A673 (cell line): Measurements from ENCODE around the gene ATP8A1. TPM values are rescaled to one million over a fixed set of nuclear protein-coding genes. Genes with fewer than 3 reads are reported as not detected.

Experiments
- BruUV-seq: library from RNA; stranded (reverse); fragments of 400-500 nt; replicated peaks from 2 replicates; lab custom pipeline; 2021; lab: Mats Ljungman, UMichigan
- CTCF ChIA-PET: fragments of 300-600 bp; sonication (Branson Sonifier 250); formaldehyde crosslinking; loops from one replicate; lab custom pipeline; 2022; ENCODE audit warnings: antibody characterized with exemption; lab: Charles Lee
- POLR2A ChIA-PET: fragments of 300-600 bp; sonication (Branson Sonifier 250); formaldehyde crosslinking; loops from one replicate; lab custom pipeline; 2022; ENCODE audit warnings: antibody characterized with exemption; ENCODE audit not compliant: low non-redundant PET; lab: Charles Lee
- DNase-seq: peaks from one replicate; pipeline ENCODE4 v3.0.0-alpha.2; 2015; ENCODE audit warnings: low spot score
- H3K27ac ChIP-seq: fragments of 200-600 bp; sonication (generic); 2 replicates; pipeline ENCODE4 v1.5.1; 2016; ENCODE audit warnings: mixed run types, low read depth, mild to moderate bottlenecking, mixed read lengths, antibody characterized with exemption, low read length; ENCODE audit not compliant: poor library complexity, severe bottlenecking
- H3K27me3 ChIP-seq: fragments of 200-600 bp; sonication (generic); replicated peaks from 2 replicates; pipeline ENCODE4 v1.6.1; 2017; ENCODE audit warnings: mixed run types, low read depth, mild to moderate bottlenecking, mixed read lengths, antibody characterized with exemption, low read length; ENCODE audit not compliant: insufficient read depth, poor library complexity
- H3K36me3 ChIP-seq: fragments of 200-600 bp; sonication (generic); 2 replicates; pipeline ENCODE4 v1.6.1; 2016; ENCODE audit warnings: mixed run types, mild to moderate bottlenecking, mixed read lengths, antibody characterized with exemption, low read length; ENCODE audit not compliant: insufficient read depth, poor library complexity, severe bottlenecking
- H3K4me1 ChIP-seq: fragments of 200-600 bp; sonication (generic); 2 replicates; pipeline ENCODE4 v1.6.1; 2017; ENCODE audit warnings: mixed run types, mild to moderate bottlenecking, mixed read lengths, antibody characterized with exemption, low read length; ENCODE audit not compliant: insufficient read depth, poor library complexity, severe bottlenecking
- H3K4me3 ChIP-seq: fragments of 200-600 bp; sonication (generic); 2 replicates; pipeline ENCODE4 v1.5.1; 2016; ENCODE audit warnings: low read depth, mixed run types, mild to moderate bottlenecking, mixed read lengths, low read length; ENCODE audit not compliant: poor library complexity, severe bottlenecking
- H3K9me3 ChIP-seq: fragments of 200-600 bp; sonication (generic); 2 replicates; pipeline ENCODE4 v1.6.1; 2016; ENCODE audit warnings: mixed run types, low read depth, mild to moderate bottlenecking, mixed read lengths, antibody characterized with exemption, low read length; ENCODE audit not compliant: poor library complexity, severe bottlenecking
- EZH2 ChIP-seq: fragments of 200-600 bp; sonication (generic); IDR thresholded peaks from 2 replicates; pipeline ENCODE4 v1.6.1; 2017; ENCODE audit warnings: borderline replicate concordance, low read depth, mild to moderate bottlenecking, mixed read lengths, antibody characterized with exemption, low read length; ENCODE audit not compliant: poor library complexity, severe bottlenecking
- intact Hi-C: fragments of 100-400 bp; cut with micrococcal nuclease; formaldehyde crosslinking; loops from one replicate; pipeline ENCODE4 v1.10.0; 2022; ENCODE audit not compliant: unreplicated experiment
- total RNA-seq: library from RNA; stranded (reverse); gene quantifications from 2 replicates; pipeline ENCODE4 v1.2.3, GENCODE V29; 2021
- TF ChIP-seq, protein P1 (sequence below): fragments of 300-800, 200-600 bp; sonication (generic); conservative IDR thresholded peaks from 2 replicates; pipeline ENCODE4 v1.5.1; 2017; ENCODE audit warnings: low read depth, mild to moderate bottlenecking, antibody characterized with exemption, low read length, moderate library complexity, mixed read lengths

ATP8A1 gene
- total RNA-seq, 1 experiment from 2014 or later, result 0.28 TPM

DNA sequence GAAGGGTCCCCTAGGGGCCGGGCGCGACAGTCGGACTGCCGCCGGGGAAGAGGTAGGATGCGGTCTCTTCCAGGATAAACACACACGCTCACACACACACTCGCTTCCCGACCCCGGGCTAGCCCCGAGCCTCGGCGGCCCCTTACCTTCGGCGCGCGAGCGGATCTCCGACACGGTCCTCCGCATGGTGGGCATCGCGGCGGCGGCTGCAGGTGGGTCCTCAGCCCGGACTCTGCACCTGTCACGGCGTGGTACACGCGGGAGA is 294 bp downstream of the ATP8A1 start:
- no TSS peak for BruUV-seq
- Histone ChIP-seq H3K36me3 (no peaks in the 10 kb centered on the region), H3K4me1 (no peaks in the 10 kb centered on the region), H3K4me3 (peak overlapping the region; percentile 56), H3K27me3 (peaks cover 15% of the 10 kb centered on the region), H3K27ac (no peak overlapping the region), H3K9me3 (no peaks in the 10 kb centered on the region)
- no peak for TF ChIP-seq EZH2
- TF ChIP-seq, protein P1, sequence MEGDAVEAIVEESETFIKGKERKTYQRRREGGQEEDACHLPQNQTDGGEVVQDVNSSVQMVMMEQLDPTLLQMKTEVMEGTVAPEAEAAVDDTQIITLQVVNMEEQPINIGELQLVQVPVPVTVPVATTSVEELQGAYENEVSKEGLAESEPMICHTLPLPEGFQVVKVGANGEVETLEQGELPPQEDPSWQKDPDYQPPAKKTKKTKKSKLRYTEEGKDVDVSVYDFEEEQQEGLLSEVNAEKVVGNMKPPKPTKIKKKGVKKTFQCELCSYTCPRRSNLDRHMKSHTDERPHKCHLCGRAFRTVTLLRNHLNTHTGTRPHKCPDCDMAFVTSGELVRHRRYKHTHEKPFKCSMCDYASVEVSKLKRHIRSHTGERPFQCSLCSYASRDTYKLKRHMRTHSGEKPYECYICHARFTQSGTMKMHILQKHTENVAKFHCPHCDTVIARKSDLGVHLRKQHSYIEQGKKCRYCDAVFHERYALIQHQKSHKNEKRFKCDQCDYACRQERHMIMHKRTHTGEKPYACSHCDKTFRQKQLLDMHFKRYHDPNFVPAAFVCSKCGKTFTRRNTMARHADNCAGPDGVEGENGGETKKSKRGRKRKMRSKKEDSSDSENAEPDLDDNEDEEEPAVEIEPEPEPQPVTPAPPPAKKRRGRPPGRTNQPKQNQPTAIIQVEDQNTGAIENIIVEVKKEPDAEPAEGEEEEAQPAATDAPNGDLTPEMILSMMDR, result no peak
- ChIA-PET POLR2A (no interaction called here), CTCF (interaction anchor here (0.6 kb wide), 1 partner anchor 137 kb away, joined by 8 read pairs; no protein-coding TSS in a partner anchor)
- intact Hi-C loops, result no loop called here
- no peak for DNase-seq

- POLR2A ChIA-PET, result no interaction called here
- CTCF ChIA-PET, result interaction anchor here (0.6 to 0.7 kb wide), 2 partner anchors 136 to 893 kb away, joined by 3 to 8 read pairs; no protein-coding TSS in a partner anchor
Measured at GRCh38 chr4:42655921-42656678, 805 bp downstream of the ATP8A1 start.

DNA sequence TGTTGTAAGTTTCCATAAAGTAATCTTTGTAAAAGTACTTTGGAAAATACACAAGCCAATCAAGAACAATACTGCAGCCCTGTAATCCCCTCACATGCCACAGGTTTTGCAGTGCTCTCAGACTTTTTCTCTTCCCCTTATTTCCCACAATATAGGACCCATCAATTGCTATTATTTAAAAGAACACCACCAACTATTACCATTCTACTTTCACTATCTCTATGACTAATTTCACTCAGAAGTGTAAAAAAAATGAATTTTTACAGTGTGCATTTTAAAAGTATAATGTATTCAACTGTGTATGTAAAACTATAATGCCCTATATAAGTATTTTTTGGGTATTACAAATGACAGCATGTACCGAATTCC is 1.7 kb downstream of the ATP8A1 start:
- no TSS peak for BruUV-seq
- TF ChIP-seq, protein P1, result no peak
- no peak for TF ChIP-seq EZH2
- Histone ChIP-seq H3K9me3 (no peaks in the 10 kb centered on the region), H3K27me3 (peaks cover 15% of the 10 kb centered on the region), H3K4me3 (no peak overlapping the region), H3K27ac (no peak overlapping the region), H3K4me1 (no peaks in the 10 kb centered on the region), H3K36me3 (no peaks in the 10 kb centered on the region)
- POLR2A ChIA-PET, result no interaction called here
- intact Hi-C loops, result no loop called here
- CTCF ChIA-PET, result no interaction called here
- DNase-seq, result no peak

More at GRCh38 chr4:42655921-42656678, 805 bp downstream of the ATP8A1 start:
- peak; percentile 4 for DNase-seq
- no TSS peak for BruUV-seq
- Histone ChIP-seq H3K27me3 (peaks cover 15% of the 10 kb centered on the region), H3K4me1 (no peaks in the 10 kb centered on the region), H3K4me3 (peak overlapping the region; percentile 56), H3K9me3 (no peaks in the 10 kb centered on the region), H3K36me3 (no peaks in the 10 kb centered on the region), H3K27ac (no peak overlapping the region)
- intact Hi-C loops, result no loop called here
- TF ChIP-seq EZH2, result no peak
- TF ChIP-seq, protein P1, result no peak
